Stomach (tissue), 9 donors: ENCODE measurements around the gene ULK4. TPM values are rescaled to one million over a fixed set of nuclear protein-coding genes. Genes with fewer than 3 reads are reported as not detected.
A peak's percentile ranks its signal among the peaks of the same experiment; 100 is the strongest.

ENCODE experiments used
- DNase-seq, 2 donors: peaks; one replicate each; pipeline versions ENCODE4 v3.0.0 to v3.0.0-alpha.2; 2013 to 2019
- H3K27ac ChIP-seq, 5 donors: fragments of 200-600 bp in 4 of 5; sonication (generic) in 4 of 5; one replicate each; pipeline ENCODE4 v1.5.1; 2013 to 2019; ENCODE audit warnings: mild to moderate bottlenecking in 1 of 5, moderate library complexity in 1 of 5
- H3K27me3 ChIP-seq, 3 donors: fragments of 200-600 bp; sonication (generic); one replicate each; pipeline ENCODE4 v1.5.1; 2017 to 2019; ENCODE audit warnings: mixed run types in 1 of 3
- H3K36me3 ChIP-seq, 4 donors: fragments of 200-600 bp; sonication (generic); 1 replicate in 3 of 4; 2 replicates in 1 of 4; pipeline ENCODE4 v1.5.1; 2016 to 2019
- H3K4me1 ChIP-seq, 4 donors: fragments of 200-600 bp; sonication (generic); one replicate each; pipeline ENCODE4 v1.5.1; 2016 to 2019
- H3K4me3 ChIP-seq, 4 donors: fragments of 200-600 bp; sonication (generic) in 3 of 4; one replicate each; pipeline ENCODE4 v1.5.1; 2016 to 2019; ENCODE audit warnings: mild to moderate bottlenecking in 1 of 4
- H3K9me3 ChIP-seq, 4 donors: fragments of 200-600 bp; sonication (generic); one replicate each; pipeline ENCODE4 v1.5.1; 2016 to 2019
- EP300 ChIP-seq: sonication (generic); formaldehyde crosslinking; IDR thresholded peaks from one replicate; pipeline ENCODE4 v1.6.1; 2017; ENCODE audit warnings: antibody characterized with exemption
- POLR2A ChIP-seq, 4 donors: fragments of 450-650 bp; IDR thresholded peaks; one replicate each; pipeline ENCODE4 v1.6.1; 2016; ENCODE audit warnings: antibody characterized with exemption in 4 of 4, control low read depth in 2 of 4, mild to moderate bottlenecking in 1 of 4, moderate library complexity in 1 of 4
- POLR2AphosphoS5 ChIP-seq, 3 donors: sonication (generic); formaldehyde crosslinking; IDR thresholded peaks; one replicate each; pipeline ENCODE4 v1.6.1; 2016; ENCODE audit warnings: antibody characterized with exemption in 3 of 3
- whole genome bisulfite sequencing, 5 donors: extraction: QIAGEN DNeasy Blood & Tissue Kit in 3 of 5; methylation state at CpG; one replicate each; pipeline versions ENCODE4 v1.1.5 to v1.1.7; 2013 to 2018; 5-methylcytosine and 5-hydroxymethylcytosine counted together
- intact Hi-C: fragments of 100-400 bp; cut with DNase I; formaldehyde crosslinking; loops from one replicate; pipeline ENCODE4 v1.15.1; 2023; ENCODE audit warnings: low total_unique reads
- polyA plus RNA-seq, 3 donors: library from polyadenylated mRNA; stranded (reverse); fragments of 200-250 nt; gene quantifications; one replicate each; pipeline ENCODE4 v1.2.3, GENCODE V29; 2013
- total RNA-seq, 5 donors: library from RNA; depleted of rRNA; stranded (reverse); fragments of >200 nt; gene quantifications; one replicate each; pipeline versions ENCODE4 v1.1.0 to v1.2.3, GENCODE V29; 2014 to 2016
- TF ChIP-seq, protein P1 (sequence below), 7 experiments: fragments of 450-650 bp in 4 of 7; fragments of 200-600 bp in 3 of 7; sonication (generic) in 3 of 7; IDR thresholded peaks; one replicate each; pipeline ENCODE4 v1.5.1; 2016 to 2019; ENCODE audit warnings: antibody characterized with exemption in 7 of 7, control low read depth in 2 of 7, mild to moderate bottlenecking in 1 of 7
- donor health status: healthy with polysubstance abuse.
- donor health status: Bipolar disorder and iron deficiency.
- donor health status: healthy.

ULK4 gene
- total and polyA plus RNA-seq, 8 donors, result 1.6 to 150 (median 7.4) TPM

DNA sequence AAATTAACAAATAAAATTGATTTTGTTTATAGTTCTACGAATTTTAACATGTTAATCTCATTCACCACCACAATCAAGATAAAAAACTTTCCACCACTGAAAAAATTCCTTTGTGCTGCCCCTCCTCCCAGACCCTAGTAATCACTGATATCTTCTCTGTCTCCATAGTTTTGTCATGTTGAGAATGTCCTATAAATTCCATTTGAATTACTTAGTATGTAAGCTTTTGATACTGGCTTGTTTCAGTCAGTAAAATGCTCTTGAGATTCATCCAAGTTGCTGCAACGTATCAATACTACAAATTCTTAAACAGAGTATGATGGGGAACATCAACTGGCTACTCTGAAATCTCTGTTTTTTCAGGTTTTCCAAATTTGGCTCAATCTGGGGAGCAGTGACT is 633.0 kb downstream of the ULK4 start:
- no peak for DNase-seq
- H3K4me1 ChIP-seq, result no peaks in the 10 kb centered on the region
- H3K36me3 ChIP-seq, result no peaks in the 10 kb centered on the region
- H3K4me3 ChIP-seq, result no peak overlapping the region
- TF ChIP-seq, protein P1, sequence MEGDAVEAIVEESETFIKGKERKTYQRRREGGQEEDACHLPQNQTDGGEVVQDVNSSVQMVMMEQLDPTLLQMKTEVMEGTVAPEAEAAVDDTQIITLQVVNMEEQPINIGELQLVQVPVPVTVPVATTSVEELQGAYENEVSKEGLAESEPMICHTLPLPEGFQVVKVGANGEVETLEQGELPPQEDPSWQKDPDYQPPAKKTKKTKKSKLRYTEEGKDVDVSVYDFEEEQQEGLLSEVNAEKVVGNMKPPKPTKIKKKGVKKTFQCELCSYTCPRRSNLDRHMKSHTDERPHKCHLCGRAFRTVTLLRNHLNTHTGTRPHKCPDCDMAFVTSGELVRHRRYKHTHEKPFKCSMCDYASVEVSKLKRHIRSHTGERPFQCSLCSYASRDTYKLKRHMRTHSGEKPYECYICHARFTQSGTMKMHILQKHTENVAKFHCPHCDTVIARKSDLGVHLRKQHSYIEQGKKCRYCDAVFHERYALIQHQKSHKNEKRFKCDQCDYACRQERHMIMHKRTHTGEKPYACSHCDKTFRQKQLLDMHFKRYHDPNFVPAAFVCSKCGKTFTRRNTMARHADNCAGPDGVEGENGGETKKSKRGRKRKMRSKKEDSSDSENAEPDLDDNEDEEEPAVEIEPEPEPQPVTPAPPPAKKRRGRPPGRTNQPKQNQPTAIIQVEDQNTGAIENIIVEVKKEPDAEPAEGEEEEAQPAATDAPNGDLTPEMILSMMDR (IDR thresholded peaks at IDR 0.05), result no peak
- TF ChIP-seq POLR2A (IDR thresholded peaks at IDR 0.05), result no peak
- no peak for TF ChIP-seq POLR2AphosphoS5 (IDR thresholded peaks at IDR 0.05)
- no peak for TF ChIP-seq EP300
- no peaks in the 10 kb centered on the region for H3K27me3 ChIP-seq
- 49 to 65% (median 52%) methylated on average over 2 of the region's 2 CpGs for WGBS, 5 donors
- intact Hi-C loops, result no loop called here
- H3K27ac ChIP-seq, result no peak overlapping the region
- no peaks in the 10 kb centered on the region for H3K9me3 ChIP-seq

DNA sequence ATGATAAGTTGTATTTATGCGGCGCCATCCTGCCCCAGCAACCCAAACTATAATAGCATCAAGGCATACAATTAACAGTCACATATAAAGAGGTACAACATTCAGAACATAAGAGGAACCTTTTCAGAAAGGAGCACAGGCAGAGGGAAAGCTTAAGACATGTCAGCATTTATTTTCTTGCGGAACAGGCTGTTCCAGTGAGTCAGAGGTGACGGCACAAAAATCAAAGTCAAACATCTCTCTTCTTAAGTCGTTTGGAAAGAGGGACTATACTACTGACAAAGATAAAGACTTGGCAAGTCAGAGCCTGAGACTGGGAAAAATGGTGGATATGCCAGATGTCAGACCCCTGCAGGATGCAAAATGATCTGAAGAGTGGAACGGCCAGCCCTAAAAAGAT is 634.2 kb downstream of the ULK4 start:
- no peaks in the 10 kb centered on the region for H3K9me3 ChIP-seq
- no peaks in the 10 kb centered on the region for H3K36me3 ChIP-seq
- TF ChIP-seq POLR2AphosphoS5 (IDR thresholded peaks at IDR 0.05) (no peak), POLR2A (IDR thresholded peaks at IDR 0.05) (no peak), EP300 (no peak)
- TF ChIP-seq, protein P1 (IDR thresholded peaks at IDR 0.05), result no peak
- peak in 1 of 2 donors; percentile 46 for DNase-seq
- no peak overlapping the region for H3K27ac ChIP-seq
- no peak overlapping the region for H3K4me3 ChIP-seq
- intact Hi-C loops, result no loop called here
- H3K4me1 ChIP-seq, result no peaks in the 10 kb centered on the region
- WGBS, 5 donors, result 65 to 76% (median 71%) methylated on average over 6 of the region's 6 CpGs
- H3K27me3 ChIP-seq, result no peaks in the 10 kb centered on the region

DNA sequence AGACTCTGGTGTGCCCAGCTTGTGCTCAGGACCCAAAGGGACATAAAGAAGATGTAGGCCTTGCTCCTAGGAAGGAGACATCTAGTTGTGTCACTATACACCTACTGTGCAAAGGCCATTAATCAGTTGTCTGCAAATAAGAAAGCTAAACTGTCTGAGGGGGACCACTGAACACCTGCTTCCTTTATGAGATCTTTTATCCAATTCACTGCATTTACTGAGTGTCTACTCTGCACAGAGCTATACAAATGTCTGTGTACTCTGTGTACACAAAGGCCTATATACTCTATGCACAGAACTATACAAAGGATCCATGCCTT is 637.8 kb downstream of the ULK4 start:
- TF ChIP-seq EP300 (no peak), POLR2A (IDR thresholded peaks at IDR 0.05) (no peak), POLR2AphosphoS5 (IDR thresholded peaks at IDR 0.05) (no peak)
- TF ChIP-seq, protein P1 (IDR thresholded peaks at IDR 0.05), result no peak
- no peaks in the 10 kb centered on the region for H3K36me3 ChIP-seq
- no peak overlapping the region for H3K4me3 ChIP-seq
- no peaks in the 10 kb centered on the region for H3K27me3 ChIP-seq
- intact Hi-C loops, result no loop called here
- H3K9me3 ChIP-seq, result no peaks in the 10 kb centered on the region
- H3K4me1 ChIP-seq, result no peaks in the 10 kb centered on the region
- no peak overlapping the region for H3K27ac ChIP-seq
- no peak for DNase-seq

DNA sequence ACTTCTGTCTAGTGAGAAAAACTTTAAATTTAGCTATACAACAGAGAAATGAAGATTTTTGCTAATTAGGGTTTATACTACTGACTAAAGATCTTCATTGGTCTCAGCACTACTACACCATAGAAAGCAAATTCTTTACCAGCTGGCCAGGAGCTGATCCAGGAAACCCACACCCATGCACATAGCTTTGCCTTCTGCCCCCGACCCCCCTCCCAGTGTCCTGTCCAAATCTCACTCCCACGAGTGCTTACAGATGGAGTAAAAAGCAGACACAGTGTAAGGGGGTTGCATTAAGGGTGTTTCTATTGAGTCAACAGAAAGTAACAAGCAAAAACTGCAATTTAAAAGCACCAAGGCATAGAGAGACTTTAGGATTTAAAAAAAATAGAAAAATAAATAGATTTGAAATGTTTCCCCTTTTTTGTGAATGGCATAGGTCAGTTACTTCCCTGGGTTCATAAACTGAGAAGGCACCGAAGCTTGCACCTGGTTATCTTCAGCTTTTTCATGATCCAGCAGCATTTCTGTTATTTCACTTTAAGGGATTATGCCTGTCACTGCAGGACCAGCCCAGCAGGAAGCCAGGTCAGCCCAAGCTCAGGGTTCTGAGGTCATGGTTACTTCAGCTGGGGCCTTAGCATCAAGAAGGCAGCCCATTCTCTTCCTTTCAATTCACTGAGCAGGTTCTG is 638.3 kb downstream of the ULK4 start:
- Histone ChIP-seq H3K27me3 (no peaks in the 10 kb centered on the region), H3K4me1 (no peaks in the 10 kb centered on the region), H3K9me3 (no peaks in the 10 kb centered on the region), H3K36me3 (no peaks in the 10 kb centered on the region), H3K4me3 (no peak overlapping the region), H3K27ac (no peak overlapping the region)
- TF ChIP-seq POLR2A (IDR thresholded peaks at IDR 0.05) (no peak), POLR2AphosphoS5 (IDR thresholded peaks at IDR 0.05) (no peak)
- TF ChIP-seq, protein P1 (IDR thresholded peaks at IDR 0.05), result no peak
- 46 to 59% (median 54%) methylated on average over 3 of the region's 3 CpGs for WGBS, 5 donors
- no peak for DNase-seq
- intact Hi-C loops, result no loop called here
